ENCODE data around the gene OPALIN.

DNA sequence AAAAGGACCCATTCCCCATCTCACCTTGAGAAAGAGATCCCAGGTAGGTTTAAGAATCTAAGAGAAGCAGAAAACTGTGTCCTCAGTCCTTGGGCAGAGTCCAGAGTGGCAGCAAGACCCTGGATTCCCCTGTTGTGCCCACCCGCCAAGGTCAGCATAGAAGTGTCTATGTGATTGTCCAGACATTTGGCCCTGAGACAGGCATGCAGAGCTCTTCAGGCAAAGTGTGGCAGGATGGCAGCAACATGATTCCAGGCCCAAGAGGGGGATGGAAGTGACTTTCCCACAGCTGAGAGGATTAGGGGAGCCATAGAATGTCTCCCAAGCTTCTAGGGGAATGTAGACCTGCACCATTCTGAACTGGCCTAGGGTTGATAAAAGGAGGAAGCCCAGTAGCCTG, 39.1 kb upstream of the OPALIN start:
- TF ChIP-seq, protein P1, sequence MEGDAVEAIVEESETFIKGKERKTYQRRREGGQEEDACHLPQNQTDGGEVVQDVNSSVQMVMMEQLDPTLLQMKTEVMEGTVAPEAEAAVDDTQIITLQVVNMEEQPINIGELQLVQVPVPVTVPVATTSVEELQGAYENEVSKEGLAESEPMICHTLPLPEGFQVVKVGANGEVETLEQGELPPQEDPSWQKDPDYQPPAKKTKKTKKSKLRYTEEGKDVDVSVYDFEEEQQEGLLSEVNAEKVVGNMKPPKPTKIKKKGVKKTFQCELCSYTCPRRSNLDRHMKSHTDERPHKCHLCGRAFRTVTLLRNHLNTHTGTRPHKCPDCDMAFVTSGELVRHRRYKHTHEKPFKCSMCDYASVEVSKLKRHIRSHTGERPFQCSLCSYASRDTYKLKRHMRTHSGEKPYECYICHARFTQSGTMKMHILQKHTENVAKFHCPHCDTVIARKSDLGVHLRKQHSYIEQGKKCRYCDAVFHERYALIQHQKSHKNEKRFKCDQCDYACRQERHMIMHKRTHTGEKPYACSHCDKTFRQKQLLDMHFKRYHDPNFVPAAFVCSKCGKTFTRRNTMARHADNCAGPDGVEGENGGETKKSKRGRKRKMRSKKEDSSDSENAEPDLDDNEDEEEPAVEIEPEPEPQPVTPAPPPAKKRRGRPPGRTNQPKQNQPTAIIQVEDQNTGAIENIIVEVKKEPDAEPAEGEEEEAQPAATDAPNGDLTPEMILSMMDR (IDR thresholded peaks at IDR 0.05; ENCODE audit: insufficient read depth, low read length, poor library complexity, severe bottlenecking) = no peak
- TF ChIP-seq EZH2phosphoT487 (conservative IDR thresholded peaks at IDR 0.05; ENCODE audit: low read length) = no peak

Measured in SU-DHL-6 (cell line).